Astrocyte (in vitro differentiated cells and primary cell): ENCODE results near the gene TRIM5.

ENCODE experiments used
- EZH2 ChIP-seq: IDR thresholded peaks from 2 replicates; pipeline ENCODE4 v1.6.1; 2012; ENCODE audit warnings: mild to moderate bottlenecking, low read length, inconsistent platforms; ENCODE audit not compliant: insufficient read depth
- TF ChIP-seq, protein P1 (sequence below): IDR thresholded peaks from 2 replicates; pipeline ENCODE4 v1.5.1; 2011; ENCODE audit warnings: low read depth, mild to moderate bottlenecking, inconsistent platforms, low read length, moderate library complexity; ENCODE audit not compliant: insufficient read depth

DNA sequence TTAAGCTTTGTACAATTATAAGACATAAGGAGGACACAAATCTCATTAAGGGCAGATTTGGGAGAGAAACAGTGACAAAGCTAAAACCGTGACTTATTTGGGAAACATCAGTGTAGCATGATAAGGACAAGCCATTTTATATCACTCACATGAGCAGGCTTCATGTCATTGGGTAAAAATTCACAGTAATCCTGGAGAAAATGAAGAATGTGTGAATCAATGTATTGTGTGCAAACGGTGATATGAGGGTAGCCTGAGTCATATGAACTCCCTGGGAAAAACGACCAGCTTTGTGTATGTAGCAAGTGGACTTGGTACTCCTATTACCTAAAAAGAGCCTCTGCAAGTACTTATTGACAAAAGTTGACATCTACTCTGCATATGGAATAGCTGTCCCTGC, 66.1 kb downstream of the TRIM5 start:
- TF ChIP-seq, protein P1, sequence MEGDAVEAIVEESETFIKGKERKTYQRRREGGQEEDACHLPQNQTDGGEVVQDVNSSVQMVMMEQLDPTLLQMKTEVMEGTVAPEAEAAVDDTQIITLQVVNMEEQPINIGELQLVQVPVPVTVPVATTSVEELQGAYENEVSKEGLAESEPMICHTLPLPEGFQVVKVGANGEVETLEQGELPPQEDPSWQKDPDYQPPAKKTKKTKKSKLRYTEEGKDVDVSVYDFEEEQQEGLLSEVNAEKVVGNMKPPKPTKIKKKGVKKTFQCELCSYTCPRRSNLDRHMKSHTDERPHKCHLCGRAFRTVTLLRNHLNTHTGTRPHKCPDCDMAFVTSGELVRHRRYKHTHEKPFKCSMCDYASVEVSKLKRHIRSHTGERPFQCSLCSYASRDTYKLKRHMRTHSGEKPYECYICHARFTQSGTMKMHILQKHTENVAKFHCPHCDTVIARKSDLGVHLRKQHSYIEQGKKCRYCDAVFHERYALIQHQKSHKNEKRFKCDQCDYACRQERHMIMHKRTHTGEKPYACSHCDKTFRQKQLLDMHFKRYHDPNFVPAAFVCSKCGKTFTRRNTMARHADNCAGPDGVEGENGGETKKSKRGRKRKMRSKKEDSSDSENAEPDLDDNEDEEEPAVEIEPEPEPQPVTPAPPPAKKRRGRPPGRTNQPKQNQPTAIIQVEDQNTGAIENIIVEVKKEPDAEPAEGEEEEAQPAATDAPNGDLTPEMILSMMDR, result no peak
- TF ChIP-seq EZH2, result no peak
